ENCODE results near the gene METRN.

Gene METRN

DNA sequence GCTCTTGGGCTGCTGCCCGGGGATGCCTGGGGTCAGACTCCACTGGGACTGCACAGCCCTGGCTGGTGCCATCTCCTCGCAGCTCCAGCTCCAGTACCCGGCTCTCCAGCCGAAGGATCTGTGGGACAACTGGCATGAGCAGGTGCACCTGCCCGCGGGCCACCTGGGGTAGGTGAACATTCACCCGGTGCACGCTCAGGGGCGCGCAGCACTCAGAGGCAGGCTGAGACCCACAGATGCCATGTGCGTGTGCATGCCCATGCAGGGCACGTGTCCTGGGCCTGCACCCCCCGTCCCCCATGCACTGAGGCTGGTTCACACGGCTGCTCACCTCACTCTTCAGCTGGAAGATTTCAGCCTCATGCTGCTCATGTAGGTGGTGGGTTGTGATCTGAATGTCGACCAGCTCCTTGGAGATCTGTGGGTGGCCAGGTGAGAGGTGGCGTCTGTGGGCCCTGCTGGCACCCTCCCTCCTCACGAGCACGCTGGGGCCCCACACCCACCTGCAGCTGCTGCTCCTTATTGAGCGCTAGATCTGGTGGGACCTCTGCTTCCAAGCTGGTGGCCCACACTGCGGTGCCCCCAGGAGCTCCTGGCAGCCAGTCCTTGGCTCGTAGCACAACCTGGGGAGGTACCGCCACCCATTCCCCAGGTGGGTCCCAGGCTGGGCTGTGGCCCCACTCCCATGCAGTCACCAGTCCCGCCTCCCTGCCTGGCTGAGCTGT lies 10.7 kb downstream of the METRN start:
- DNase-seq, result no peak

DNA sequence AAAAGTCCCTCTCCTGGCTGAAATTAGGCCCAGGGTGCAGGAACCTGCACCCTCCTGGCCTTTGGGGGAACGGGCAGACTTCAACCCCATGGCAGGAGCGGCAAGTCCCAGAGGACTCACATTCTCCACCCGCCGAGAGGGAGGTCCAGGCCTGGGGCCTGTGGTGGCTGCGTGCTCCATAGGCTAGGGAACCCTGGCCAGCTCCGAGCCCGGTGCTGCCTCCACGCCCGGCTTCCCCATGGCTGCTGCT lies 11.2 kb downstream of the METRN start:
- DNase-seq, result no peak

DNA sequence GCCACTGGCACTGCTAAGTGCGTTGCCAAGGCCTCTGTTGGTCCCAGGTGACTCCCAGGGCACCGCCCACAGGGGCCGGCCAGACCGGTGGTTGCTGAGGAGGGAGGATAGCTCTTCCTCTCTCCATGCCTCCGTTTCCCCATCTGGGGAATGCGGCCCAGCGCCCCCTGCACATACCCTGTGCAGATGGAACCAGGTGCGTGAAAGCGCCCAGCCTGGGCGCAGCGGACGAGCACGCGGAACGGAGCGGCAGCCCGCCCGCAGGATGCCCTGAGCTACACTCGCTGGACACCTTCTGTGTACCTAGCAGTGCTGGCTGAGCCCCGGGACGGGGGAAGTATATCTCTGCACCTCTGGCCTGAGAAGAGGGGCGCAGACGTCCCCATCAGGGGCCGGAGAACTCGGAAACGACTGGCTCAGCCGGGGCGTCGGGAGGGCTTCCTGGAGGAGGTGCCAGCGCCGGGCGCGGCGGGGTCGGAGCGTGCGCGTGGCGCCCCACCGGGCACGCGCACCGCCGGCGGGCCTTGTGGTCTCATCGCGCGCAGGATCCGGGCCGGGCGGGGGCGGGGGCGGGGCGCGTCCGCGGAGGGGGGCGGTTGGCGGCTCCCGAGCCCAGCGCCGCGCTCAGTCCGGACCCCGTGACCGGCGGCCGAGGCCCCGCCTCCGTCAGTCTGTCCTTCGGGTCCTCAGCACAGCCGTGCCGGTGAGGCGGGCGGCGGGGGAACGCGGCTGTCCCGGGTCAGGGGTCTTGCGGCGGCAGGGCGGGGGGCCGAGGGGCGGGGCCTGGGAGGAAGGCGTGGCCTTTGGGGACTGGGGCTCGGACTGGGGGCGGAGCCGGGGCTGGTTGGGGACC lies 11.7 kb downstream of the METRN start, which contains the start of the genes CCDC78 and HAGHL:
Gene CCDC78, minus strand, starts transcription at position 6 of the 853 bp plus-strand sequence. CDS start 76 bp downstream, outside the sequence.
Gene HAGHL, plus strand, starts transcription at position 669 of the 853 bp plus-strand sequence. CDS start 404 bp downstream, outside the sequence.
- peak; percentile 63 for DNase-seq

DNA sequence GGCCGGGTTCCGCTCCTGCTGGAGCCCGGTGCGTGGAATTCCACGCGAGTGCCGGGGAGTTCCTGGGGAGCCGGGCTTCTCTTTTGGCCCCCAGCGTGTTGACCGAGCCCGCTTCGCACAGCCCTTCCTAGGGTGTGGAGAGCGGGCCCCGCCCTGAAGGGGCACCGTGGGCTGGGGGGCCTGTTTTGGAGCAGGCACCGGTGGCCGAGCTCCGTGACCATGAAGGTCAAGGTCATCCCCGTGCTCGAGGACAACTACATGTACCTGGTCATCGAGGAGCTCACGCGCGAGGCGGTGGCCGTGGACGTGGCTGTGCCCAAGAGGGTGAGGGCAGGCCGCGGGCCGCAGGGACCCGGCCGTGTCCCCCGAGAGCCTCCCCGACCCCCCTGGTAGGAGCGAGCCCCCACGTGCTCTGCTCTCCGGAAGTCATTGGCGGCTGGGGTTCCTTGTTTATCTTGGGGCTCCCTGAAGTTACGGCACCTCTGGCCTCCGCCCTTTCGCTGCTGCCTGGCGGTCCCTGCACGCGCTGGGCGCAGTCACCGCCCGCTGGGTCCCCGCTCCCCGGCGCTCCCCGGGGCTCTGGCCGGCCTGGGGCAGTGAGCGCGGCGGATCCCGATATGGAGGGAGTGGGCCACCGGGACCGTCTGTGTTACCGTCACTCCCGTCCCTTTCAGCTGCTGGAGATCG lies 12.5 kb downstream of the METRN start:
- no peak for DNase-seq

DNA sequence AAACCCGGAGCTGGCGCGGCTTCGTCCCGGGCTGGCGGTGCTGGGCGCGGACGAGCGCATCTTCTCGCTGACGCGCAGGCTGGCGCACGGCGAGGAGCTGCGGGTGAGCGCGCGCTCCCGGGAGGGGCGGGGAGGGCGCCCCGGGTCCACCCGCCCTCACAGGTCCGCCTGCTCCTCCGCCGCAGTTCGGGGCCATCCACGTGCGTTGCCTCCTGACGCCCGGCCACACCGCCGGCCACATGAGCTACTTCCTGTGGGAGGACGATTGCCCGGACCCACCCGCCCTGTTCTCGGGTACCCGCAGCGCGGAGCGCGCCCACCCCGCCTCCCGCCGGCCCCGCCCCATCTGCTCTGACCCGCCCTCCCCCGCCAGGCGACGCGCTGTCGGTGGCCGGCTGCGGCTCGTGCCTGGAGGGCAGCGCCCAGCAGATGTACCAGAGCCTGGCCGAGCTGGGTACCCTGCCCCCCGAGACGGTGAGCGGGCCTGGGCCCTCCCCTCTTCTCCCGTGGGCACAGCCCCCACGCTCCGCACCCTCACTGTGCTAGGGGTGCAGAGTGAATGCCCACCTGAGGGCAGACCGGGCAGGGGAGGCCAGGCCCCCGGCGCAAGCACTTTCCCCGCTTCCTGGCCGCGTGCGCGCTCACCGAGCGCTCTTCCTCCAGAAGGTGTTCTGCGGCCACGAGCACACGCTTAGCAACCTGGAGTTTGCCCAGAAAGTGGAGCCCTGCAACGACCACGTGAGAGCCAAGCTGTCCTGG lies 13.4 kb downstream of the METRN start:
- peak; percentile 72 for DNase-seq

DNA sequence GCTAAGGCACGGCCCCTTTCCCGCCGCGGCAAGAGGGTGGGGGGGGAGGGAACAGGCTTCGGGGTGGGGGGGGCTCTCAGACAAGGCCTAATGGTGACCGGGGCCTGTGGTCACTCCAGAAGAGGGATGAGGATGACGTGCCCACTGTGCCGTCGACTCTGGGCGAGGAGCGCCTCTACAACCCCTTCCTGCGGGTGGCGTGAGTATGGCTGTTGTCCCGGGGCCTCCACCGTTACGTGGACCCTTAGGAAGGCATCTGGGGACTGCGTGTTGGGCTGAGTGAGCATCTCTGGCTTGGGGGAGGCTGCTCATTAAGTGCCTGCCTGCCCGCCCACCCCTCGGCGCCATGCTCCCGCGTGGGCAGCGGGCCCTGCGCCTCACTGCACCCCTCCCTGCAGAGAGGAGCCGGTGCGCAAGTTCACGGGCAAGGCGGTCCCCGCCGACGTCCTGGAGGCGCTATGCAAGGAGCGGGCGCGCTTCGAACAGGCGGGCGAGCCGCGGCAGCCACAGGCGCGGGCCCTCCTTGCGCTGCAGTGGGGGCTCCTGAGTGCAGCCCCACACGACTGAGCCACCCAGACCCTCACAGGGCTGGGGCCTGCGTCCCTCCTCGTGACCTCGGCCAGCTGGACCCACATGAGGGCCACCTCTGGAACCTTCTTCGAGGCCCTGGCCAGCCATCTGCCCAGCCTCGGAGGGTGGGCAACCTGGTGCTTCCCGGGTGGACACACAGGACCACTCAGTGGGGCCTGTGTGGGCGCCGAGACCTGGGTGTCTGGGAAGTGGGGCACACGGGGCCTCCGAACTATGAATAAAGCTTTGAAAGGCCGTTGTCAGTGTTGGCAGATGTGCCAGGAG lies 14.2 kb downstream of the METRN start:
- DNase-seq, result no peak

DNA sequence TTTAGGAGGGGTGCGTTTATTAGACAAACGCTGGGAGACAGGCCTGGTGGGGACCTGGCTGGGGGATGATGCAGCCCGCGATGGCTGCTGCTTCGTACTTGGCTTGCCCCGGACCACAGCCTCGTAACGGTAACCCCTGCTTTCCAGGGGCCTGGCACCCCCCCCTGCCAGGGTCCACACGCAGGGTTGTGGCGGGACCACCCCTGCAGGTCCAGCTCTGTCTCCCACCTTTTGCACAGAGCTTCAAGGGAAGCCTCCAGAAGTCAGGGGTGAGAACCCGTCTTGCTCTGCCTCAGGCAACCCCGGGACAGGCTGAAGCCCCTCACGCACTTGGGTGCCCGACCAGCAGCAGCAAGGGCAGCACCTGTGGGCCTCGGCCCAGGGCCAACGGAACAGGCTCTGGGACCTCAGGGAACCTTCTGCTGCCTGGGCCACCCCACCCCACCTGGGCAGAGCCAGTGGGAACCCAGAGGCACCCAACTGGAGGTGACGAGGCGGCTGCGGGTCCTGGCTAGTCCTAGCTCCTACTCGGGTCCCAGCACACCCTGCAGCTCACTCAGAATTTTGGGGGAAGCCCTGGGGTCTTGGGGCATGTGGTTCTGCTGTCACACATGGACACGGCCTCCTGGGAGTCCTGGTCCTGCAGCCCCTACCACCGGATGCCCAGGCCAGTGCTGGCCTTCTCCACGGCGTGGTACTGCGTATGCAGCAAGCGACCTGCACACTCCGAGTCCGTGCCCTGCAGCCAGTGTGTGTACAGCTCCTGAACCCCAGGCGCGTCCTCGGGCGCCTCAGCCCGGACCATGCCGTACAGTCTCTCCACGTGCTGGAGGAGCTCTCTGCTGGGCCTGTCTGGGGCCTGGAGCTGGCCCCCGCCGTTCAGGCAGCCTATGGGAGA lies 15.1 kb downstream of the METRN start:
- no peak for DNase-seq

DNA sequence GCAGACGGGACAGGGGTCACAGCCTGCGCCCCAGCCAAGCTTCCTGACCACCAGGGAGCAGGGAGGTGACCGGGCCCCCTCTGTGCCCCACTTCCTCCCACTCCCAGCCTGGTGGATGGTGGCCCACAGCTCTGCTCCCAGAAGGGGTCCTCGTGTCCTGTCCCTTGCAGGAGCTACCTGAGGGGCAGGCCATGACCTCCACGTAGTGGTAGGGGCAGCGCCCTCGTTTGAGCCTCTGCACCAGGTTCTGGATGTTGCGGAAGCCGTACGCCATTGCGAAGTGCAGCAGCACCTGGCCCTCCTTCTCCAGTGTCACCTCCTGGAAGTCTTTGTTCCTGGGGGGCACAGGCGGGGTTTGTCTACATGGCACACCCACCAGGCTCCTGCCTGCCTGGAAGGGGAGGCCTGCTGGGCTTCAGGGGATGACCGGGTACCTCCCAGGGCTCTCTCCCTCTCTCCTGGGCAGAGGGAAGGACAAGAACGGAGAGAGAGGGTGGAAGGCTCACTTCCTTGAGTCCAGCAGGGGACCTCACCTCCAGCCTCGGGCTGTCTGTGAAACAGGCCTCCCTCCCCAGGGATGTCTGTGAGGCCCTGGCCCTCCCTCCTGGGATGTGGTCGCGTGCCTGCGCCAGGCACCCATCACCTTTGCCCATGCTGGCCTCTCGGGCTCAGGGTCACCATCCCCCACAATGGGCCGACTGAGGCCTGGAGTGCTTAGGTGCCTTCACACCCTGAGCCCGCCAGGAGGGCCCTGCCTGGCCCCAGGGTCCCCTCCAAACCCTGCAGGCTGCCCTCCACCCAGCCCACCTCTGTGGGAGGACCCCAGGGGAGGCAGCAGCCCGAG lies 16.0 kb downstream of the METRN start:
- DNase-seq, result no peak

DNA sequence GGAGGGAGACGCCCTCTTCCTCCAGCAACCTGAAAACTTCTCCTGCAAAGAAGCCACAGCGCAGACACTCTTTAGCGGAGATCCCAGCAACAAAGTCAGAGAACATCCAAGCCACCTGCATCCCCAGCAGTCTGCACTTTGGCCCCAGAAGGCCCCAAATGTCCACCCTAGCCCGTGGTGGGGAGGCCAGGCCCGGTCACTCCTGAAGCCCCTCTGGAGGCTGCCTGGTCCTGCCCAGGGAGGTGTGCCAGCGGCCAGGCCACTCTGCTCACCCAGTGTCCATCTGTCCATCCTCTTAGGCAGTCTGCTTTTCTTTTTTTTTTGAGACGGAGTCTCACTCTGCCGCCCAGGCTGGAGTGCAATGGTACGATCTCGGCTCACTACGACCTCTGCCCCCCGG lies 17.4 kb downstream of the METRN start:
- no peak for DNase-seq

DNA sequence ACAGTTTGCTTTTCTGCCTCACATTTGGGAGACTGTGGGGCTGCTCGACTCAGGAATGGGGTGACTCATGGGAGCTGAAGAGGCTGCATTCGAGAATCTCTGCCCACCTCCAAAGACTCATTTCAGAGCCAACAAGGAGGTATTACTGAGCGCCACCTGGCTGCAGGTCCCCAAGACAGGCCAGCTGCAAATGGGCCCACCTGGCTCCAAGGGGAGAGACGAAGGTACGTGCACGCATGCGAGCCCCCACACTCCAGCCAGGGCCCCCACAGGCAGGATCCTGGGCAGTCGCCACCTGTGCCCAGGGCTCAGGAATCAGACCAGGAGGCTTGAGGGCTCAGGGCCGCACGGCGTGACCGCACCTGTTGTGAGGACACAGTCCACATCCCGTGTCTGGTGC lies 18.0 kb downstream of the METRN start:
- DNase-seq, result no peak

DNA sequence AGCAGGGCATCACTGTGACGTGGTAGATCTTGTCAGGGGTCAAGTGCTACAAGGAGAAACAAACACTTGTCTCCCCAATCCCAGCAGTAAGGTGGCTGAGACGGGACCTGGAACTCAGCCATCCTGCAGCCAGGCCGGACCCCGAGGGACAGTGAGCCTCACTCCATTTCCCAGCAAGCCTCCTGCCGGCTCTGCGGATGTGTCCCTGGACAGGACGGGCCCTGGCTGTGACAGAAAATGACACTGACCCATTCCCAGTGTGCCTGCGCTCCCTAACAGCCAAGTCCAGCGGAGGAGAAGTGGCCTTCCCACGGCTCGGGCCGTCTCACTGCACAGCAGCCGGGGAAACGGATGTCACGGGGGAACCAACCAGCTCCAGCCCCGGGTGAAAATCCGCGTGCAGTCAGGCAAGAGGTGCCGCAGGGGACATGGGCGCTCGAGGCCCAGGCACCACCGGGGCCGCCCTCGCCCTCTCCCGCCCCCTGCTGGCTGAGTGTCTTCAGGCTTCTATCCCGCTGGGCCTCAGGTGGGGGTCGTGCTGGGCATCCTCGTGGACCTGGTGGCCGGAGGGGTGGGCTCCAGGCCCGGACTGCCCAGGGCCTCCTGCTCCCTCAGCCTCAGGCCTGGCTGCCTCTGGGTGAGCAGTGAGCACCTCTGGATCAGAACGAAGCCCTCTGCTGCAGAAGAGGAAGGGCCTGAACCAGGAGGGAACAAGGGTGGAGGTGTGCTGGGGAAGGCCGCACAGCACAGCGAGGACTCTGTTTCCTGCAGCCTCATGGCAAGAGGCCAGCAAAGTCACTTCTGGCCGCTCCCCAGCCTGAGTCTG lies 18.7 kb downstream of the METRN start:
- DNase-seq, result no peak

DNA sequence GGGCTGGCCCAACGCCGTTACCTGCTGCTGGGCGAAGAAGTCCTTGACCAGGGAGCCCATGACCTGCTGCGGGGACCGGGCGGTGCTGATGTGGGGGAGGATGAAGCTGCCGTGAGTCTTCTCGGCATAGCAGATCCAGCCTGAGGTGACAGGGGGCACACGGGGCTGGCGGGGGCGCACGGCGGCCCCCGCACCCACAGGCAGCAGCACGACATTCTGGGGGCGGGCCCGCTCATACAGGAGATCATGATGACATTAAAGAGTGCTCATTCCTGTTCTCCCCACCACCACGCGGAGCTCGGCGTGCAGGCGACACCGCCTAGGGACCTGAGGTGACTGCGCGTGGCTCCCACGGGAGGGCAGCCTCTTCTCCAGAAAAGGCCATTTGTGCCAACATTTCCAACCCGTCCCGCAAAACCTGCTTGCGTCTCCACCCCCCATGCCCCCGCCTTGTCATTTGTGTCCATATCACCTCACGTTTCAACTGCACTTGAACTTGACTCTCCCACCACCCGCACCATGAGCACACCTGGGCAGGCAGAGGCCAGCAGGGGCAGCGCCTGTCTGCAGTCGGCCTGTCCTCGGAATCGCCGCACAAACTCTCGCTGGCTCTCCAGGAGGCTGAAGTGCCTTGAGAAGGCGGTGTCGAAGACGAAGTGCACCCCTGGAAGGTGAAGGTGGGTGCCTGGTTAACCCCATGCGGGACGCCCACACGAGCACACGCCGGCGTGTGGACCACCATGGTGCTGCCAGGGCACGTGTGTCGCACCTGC lies 19.5 kb downstream of the METRN start:
- DNase-seq, result no peak

DNA sequence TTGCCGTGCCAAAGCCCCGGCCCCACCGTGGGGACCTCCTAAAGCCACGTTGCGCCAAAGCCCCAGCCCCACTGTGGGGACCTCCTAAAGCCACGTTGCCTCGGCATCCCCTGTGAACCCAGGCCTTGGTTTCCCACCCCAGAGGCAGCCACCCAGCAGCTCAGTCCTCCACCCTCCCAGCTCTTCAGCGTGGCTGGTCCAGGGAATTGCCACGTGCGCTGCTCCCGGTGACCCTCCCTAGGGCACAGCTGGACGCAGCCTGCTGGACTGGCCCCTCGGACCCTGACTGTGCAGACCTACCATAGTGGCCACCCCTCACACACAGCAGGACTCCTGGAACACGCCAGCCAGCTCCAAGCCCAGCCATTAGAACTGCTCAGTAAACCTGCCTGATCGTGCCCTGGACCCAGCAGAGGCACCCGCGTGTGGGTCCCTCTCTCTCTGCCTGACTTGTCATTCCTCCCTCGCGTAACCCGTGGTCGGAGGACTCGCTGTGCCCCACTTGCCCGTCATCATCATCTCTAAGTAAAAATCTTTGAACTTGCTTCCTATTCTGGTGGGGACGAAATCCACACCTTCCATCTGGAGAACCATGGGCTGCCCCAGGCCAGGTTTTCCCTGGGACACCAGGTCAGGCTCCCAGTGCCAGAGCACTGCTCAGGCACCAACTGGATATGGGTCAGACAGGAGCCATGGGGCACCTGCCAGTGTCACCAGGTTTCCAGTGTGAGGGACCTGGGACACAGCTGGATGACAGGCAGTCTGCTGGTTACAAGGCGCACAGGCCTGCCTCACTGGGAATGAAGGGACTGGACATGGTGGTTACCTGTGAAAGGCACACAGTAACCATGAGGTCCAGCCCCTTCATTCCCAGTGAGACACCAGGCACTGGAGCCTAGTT lies 20.3 kb downstream of the METRN start:
- no peak for DNase-seq

DNA sequence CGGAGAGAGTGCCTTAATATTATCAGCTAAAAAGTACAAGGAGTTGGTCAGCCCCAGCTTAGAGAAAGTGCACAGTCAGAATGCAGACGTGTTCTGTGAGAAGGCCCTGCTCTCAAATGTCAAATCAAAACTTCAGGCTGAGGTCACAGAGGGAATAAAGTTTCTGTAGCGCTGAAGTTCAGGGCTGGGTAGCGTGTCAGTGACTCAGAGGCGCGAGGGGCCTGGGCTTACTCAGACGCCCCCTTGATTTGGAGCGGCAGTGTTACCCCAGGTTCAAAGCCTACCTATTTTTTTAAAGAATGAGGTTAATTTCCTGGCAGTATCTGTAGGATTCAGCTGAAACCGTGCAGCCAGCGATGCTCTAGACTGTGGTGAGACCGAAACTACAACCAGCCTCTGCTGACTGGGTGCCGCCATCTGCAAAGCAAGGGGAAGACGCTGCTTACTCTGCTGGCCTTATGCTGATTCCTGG lies 21.1 kb downstream of the METRN start:
- DNase-seq, result no peak

DNA sequence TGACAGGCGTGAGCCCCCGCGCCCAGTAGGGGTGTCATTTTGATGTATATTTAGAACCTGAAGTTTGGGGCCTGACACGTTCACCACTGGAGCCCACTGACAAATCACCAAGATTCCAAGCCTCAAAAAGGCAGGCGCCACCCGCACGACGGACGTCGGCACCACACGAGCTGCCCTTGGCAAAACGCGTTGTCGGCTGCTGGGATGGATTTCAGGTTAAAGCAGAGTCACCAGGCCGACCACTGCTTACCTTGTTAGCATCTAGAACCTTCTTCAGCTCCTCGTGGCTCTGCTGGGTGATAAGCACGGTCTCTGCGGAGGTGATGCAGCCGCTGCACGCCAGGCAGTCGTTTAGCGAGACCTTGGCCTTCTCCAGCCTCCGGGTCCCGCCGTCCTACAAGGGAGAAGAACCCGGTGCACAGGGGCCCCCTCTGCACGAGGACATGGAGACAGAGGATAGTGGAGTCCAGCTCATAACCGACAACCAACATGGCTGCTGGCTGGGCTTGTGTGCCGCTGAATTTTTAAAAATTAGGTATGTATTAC lies 22.1 kb downstream of the METRN start:
- DNase-seq, result no peak

Data from right hindlimb (tissue), 1 donor.